GM23248 (cell line): ENCODE results near the gene C10orf105. TPM values are rescaled to one million over a fixed set of nuclear protein-coding genes. Genes with fewer than 3 reads are reported as not detected.

Experiments used
- DNase-seq: peaks from one replicate; pipeline ENCODE4 v3.0.0-alpha.2; 2015
- H2AFZ ChIP-seq: fragments of 200-600 bp; sonication (generic); 2 replicates; pipeline ENCODE4 v1.6.1; 2016; ENCODE audit warnings: antibody characterized with exemption
- H3F3A ChIP-seq: fragments of 200-600 bp; sonication (generic); 2 replicates; pipeline ENCODE4 v1.6.1; 2016; ENCODE audit warnings: mild to moderate bottlenecking, antibody characterized with exemption, mixed run types; ENCODE audit not compliant: insufficient read depth
- H3K27ac ChIP-seq: fragments of 200-600 bp; sonication (generic); 2 replicates; pipeline ENCODE4 v1.5.1; 2016; ENCODE audit warnings: mild to moderate bottlenecking
- H3K27me3 ChIP-seq: fragments of 200-600 bp; sonication (generic); replicated peaks from 2 replicates; pipeline ENCODE4 v1.6.1; 2016; ENCODE audit warnings: mild to moderate bottlenecking; ENCODE audit not compliant: insufficient read depth
- H3K36me3 ChIP-seq: fragments of 200-600 bp; sonication (generic); 2 replicates; pipeline ENCODE4 v1.6.1; 2016; ENCODE audit warnings: low read depth, mild to moderate bottlenecking
- H3K4me1 ChIP-seq: fragments of 200-600 bp; sonication (generic); 2 replicates; pipeline ENCODE4 v1.6.1; 2016; ENCODE audit warnings: mild to moderate bottlenecking; ENCODE audit not compliant: insufficient read depth
- H3K4me2 ChIP-seq: fragments of 200-600 bp; sonication (generic); one replicate; pipeline ENCODE4 v1.6.1; 2016; ENCODE audit warnings: mild to moderate bottlenecking; ENCODE audit not compliant: unreplicated experiment
- H3K4me3 ChIP-seq: fragments of 200-600 bp; sonication (generic); 2 replicates; pipeline ENCODE4 v1.5.1; 2016; ENCODE audit warnings: mild to moderate bottlenecking
- H3K79me2 ChIP-seq: fragments of 200-600 bp; sonication (generic); 2 replicates; pipeline ENCODE4 v1.6.1; 2016; ENCODE audit warnings: mild to moderate bottlenecking; ENCODE audit not compliant: insufficient read depth
- H3K9ac ChIP-seq: fragments of 200-600 bp; sonication (generic); 2 replicates; pipeline ENCODE4 v1.6.1; 2016; ENCODE audit warnings: mild to moderate bottlenecking
- H3K9me2 ChIP-seq: fragments of 200-600 bp; sonication (generic); 2 replicates; pipeline ENCODE4 v1.6.1; 2016; ENCODE audit warnings: mixed run types, mild to moderate bottlenecking, moderate library complexity; ENCODE audit not compliant: insufficient read depth
- H3K9me3 ChIP-seq: fragments of 200-600 bp; sonication (generic); one replicate; pipeline ENCODE4 v1.6.1; 2017; ENCODE audit warnings: low read depth
- H4K20me1 ChIP-seq: fragments of 200-600 bp; sonication (generic); 2 replicates; pipeline ENCODE4 v1.6.0; 2016; ENCODE audit not compliant: insufficient read depth
- EZH2 ChIP-seq: fragments of 200-600 bp; sonication (generic); IDR thresholded peaks from 2 replicates; pipeline ENCODE4 v1.6.1; 2018; ENCODE audit warnings: antibody characterized with exemption, mild to moderate bottlenecking; ENCODE audit not compliant: insufficient read depth, poor library complexity, severe bottlenecking
- EZH2phosphoT487 ChIP-seq: fragments of 200-600 bp; sonication (generic); IDR thresholded peaks from 2 replicates; pipeline ENCODE4 v1.6.1; 2018; ENCODE audit warnings: antibody characterized with exemption, moderate library complexity, mild to moderate bottlenecking, low read depth; ENCODE audit not compliant: insufficient read depth
- WGBS, 2 experiments: methylation state at CpG; one replicate each; pipeline ENCODE4 v1.1.6; 2015 to 2017; ENCODE audit warnings: low lambda C conversion rate in 2 of 2, low coverage in 1 of 2; ENCODE audit errors: missing lambda C conversion rate in 2 of 2; 5-methylcytosine and 5-hydroxymethylcytosine counted together
- in situ Hi-C: fragments of 300-500 bp; cut with MboI; formaldehyde crosslinking; loops from 2 replicates; pipeline ENCODE4 v1.15.0; 2020
- polyA plus RNA-seq: library from polyadenylated mRNA; unstranded; fragments of >200 nt; fragmentation: Nextera tagmentation; extraction: Ambion mirVana; gene quantifications from 2 replicates; pipeline ENCODE4 v1.2.1, GENCODE V29; 2016
- total RNA-seq: library from RNA; depleted of rRNA; stranded (reverse); fragments of >200 nt; shearing (Covaris generic); gene quantifications from 2 replicates; pipeline ENCODE4 v1.2.3, GENCODE V29; 2014

C10orf105 gene
- total and polyA plus RNA-seq, 2 experiments from 2014 or later = not detected

DNA sequence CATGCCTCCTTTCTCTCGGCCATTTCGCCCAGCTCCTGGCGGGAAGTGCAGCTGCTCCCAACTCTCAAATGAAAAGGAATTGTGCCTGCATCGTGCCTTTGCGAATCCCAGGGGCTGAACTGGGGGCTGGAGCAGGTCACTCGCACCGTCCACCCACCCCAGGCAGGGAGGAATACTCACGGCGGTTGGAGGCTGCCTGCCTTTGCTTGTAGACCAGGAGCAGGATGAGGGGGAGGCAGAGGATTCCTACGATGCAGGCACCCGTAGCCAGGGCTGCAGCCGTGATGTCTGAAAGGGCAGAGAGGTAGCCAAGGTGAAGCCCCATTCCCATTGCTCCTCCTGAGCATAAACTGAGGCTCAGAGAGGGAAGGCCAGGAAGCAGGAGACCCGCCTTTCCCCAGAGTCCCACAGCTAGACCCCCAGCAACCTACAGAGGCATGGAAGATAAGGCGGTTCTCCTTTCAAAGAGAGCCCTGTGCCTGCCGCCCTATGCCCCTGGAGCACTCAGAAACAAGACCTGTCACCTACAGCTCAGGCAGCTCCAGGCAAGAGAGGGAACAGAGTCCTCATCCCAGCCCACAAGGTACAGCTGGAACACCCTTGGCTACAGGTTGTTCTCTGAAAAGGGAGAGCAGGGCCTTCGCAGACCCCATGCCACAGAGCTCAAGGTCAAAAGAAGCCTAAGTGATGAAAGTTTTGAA lies 35.8 kb upstream of the C10orf105 start:
- in situ Hi-C loops = no loop called here
- TF ChIP-seq EZH2 (no peak), EZH2phosphoT487 (no peak)

GRCh38 chr10:71754562-71754961 lies 35.0 kb upstream of the C10orf105 start:
- H3K9ac ChIP-seq = no peak overlapping the region
- H3K79me2 ChIP-seq = no peaks in the 10 kb centered on the region
- 66 to 80% methylated on average over 3 of the region's 3 CpGs for WGBS, 2 experiments
- no peak overlapping the region for H3K4me3 ChIP-seq
- no peaks in the 10 kb centered on the region for H4K20me1 ChIP-seq
- peaks cover 16% of the 10 kb centered on the region; the same call in 1 of the 2 replicates for H3K36me3 ChIP-seq
- H3F3A ChIP-seq = no peaks in the 10 kb centered on the region
- H3K27ac ChIP-seq = no peak overlapping the region
- no peaks in the 10 kb centered on the region for H3K9me2 ChIP-seq
- in situ Hi-C loops = no loop called here
- peaks cover 8% of the 10 kb centered on the region for H3K4me1 ChIP-seq
- H2AFZ ChIP-seq = no peak overlapping the region
- TF ChIP-seq EZH2 = no peak
- TF ChIP-seq EZH2phosphoT487 = no peak
- H3K9me3 ChIP-seq = no peaks in the 10 kb centered on the region
- DNase-seq = no peak
- H3K27me3 ChIP-seq = no peaks in the 10 kb centered on the region
- no peak overlapping the region for H3K4me2 ChIP-seq

More for the DNA sequence above, 35.8 kb upstream of the C10orf105 start:
- Histone ChIP-seq H3K9ac (no peak overlapping the region), H3F3A (no peaks in the 10 kb centered on the region), H4K20me1 (no peaks in the 10 kb centered on the region), H3K9me3 (no peaks in the 10 kb centered on the region), H3K4me1 (peaks cover 8% of the 10 kb centered on the region), H3K27ac (no peak overlapping the region), H3K4me3 (no peak overlapping the region), H3K9me2 (no peaks in the 10 kb centered on the region), H3K27me3 (no peaks in the 10 kb centered on the region), H3K79me2 (no peaks in the 10 kb centered on the region), H3K4me2 (no peak overlapping the region), H3K36me3 (peaks cover 18% of the 10 kb centered on the region; the same call in 1 of the 2 replicates), H2AFZ (no peak overlapping the region)
- DNase-seq = no peak
- WGBS, 2 experiments = 93 to 96% methylated on average over 16 of the region's 16 CpGs

DNA sequence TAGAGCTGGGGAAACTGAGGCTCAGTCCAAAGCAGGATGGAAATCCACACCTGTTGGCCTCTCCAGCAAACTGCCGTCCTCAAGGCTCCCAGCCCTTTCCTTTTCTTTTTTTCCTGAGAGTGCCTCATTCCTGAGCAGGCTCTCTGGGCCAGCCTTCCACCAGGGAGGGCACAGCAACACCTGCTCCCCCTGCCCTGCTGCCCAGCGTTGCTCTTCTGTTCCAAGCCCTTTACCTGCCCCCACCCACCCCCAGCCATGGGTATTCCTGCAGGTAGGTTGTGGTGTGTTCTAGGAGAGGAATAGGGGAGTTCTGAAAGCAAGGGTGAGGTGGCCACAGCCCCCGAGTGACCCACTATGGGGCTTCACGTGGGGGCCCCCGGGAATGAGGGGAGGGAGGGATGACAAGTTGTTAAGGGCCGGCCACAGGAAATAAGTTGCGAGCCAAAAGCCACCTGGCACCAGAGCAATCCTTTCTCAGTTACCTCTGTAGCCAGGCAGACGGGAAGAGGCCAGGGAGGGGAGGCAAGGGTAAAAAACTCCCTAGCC lies 34.5 kb upstream of the C10orf105 start:
- TF ChIP-seq EZH2phosphoT487 = no peak
- no peak for TF ChIP-seq EZH2
- peaks cover 16% of the 10 kb centered on the region; the same call in 1 of the 2 replicates for H3K36me3 ChIP-seq
- no peaks in the 10 kb centered on the region for H3K9me3 ChIP-seq
- no peak for DNase-seq
- in situ Hi-C loops = no loop called here
- H3K9me2 ChIP-seq = no peaks in the 10 kb centered on the region
- no peaks in the 10 kb centered on the region for H4K20me1 ChIP-seq
- no peak overlapping the region for H3K9ac ChIP-seq
- no peak overlapping the region for H3K27ac ChIP-seq
- H3K4me2 ChIP-seq = no peak overlapping the region
- H3F3A ChIP-seq = no peaks in the 10 kb centered on the region
- no peaks in the 10 kb centered on the region for H3K79me2 ChIP-seq
- peaks cover 6% of the 10 kb centered on the region for H3K4me1 ChIP-seq
- WGBS, 2 experiments = 79 to 81% methylated on average over 7 to 8 of the region's 8 CpGs
- H2AFZ ChIP-seq = no peak overlapping the region
- no peak overlapping the region for H3K4me3 ChIP-seq
- H3K27me3 ChIP-seq = no peaks in the 10 kb centered on the region

GRCh38 chr10:71753091-71753959 lies 33.7 kb upstream of the C10orf105 start:
- Histone ChIP-seq H3F3A (no peaks in the 10 kb centered on the region), H3K4me3 (no peak overlapping the region), H3K9me2 (no peaks in the 10 kb centered on the region), H3K4me1 (no peaks in the 10 kb centered on the region), H3K36me3 (peaks cover 15% of the 10 kb centered on the region; the same call in 1 of the 2 replicates), H3K9me3 (no peaks in the 10 kb centered on the region), H2AFZ (no peak overlapping the region), H3K27ac (no peak overlapping the region), H3K79me2 (no peaks in the 10 kb centered on the region), H3K4me2 (no peak overlapping the region), H4K20me1 (no peaks in the 10 kb centered on the region), H3K27me3 (no peaks in the 10 kb centered on the region), H3K9ac (no peak overlapping the region)
- in situ Hi-C loops = no loop called here
- TF ChIP-seq EZH2 (no peak), EZH2phosphoT487 (no peak)
- DNase-seq = no peak
- WGBS, 2 experiments = 83 to 84% methylated on average over 15 of the region's 15 CpGs
